WERI-Rb-1 (cell line): ENCODE measurements around the gene RALGPS1.
A peak's percentile ranks its signal among the peaks of the same experiment; 100 is the strongest.

Experiments
- DNase-seq: peaks from one replicate; pipeline ENCODE4 v3.0.0-alpha.2; 2020
- H3K27ac ChIP-seq: fragments of 250-450 bp; sonication (Bioruptor Pico); 2 replicates; pipeline ENCODE4 v1.5.1; 2020; ENCODE audit warnings: mild to moderate bottlenecking, moderate library complexity
- H3K27me3 ChIP-seq: fragments of 250-450 bp; sonication (Bioruptor Pico); 2 replicates; pipeline ENCODE4 v1.5.1; 2021; ENCODE audit warnings: mild to moderate bottlenecking, low read depth, moderate library complexity; ENCODE audit not compliant: insufficient read depth, severe bottlenecking
- H3K36me3 ChIP-seq: fragments of 250-450 bp; sonication (Bioruptor Pico); 2 replicates; pipeline ENCODE4 v1.5.1; 2020; ENCODE audit warnings: mild to moderate bottlenecking, moderate library complexity
- H3K4me3 ChIP-seq: 2 replicates; pipeline ENCODE4 v1.5.1; 2011; ENCODE audit warnings: low read depth, mild to moderate bottlenecking, control low read depth, low read length
- H3K9me3 ChIP-seq: fragments of 250-450 bp; sonication (Bioruptor Pico); 2 replicates; pipeline ENCODE4 v1.5.1; 2021; ENCODE audit warnings: mild to moderate bottlenecking, moderate library complexity; ENCODE audit not compliant: severe bottlenecking
- CTCF ChIP-seq: IDR thresholded peaks from 2 replicates; pipeline ENCODE4 v1.5.1; 2011; ENCODE audit warnings: low read depth, mild to moderate bottlenecking, control low read depth, inconsistent platforms, low read length

Gene RALGPS1

DNA sequence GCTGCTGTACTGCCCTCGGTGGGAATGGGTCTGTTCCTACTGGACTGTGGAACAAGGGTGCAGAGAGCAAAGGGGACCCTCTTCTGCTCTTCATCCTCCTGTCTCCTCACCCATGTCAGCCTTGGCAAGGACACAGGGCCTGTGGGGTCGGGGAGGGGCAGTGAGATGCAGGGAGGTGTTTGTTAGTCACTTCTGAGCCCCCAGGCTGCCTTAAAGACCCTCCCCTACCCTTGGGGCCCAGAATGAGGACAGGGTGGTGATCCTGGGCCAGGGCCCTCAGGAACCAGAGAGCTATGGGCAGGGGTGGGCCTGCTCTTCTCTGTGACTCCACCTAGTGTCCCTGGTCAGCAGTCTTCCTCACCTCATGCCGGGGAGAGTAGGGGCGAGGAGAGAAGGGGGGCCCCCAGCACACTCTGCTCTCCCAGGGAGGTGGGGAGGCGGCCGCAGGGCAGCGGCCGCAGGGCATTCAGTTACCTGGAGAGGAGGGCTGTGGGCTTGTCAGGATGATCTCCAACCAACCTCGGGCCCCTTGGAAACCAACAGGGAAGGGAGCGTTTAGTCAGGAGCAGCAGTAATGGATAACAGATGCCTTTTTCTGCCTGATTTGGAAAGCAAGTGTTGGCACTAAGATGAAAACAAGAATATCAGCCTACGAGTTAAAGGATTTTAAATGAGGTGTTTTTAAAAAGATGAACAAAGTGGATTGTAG is 288.0 kb downstream of the RALGPS1 start:
- Histone ChIP-seq H3K27ac (peak overlapping the region; percentile 73), H3K27me3 (no peaks in the 10 kb centered on the region), H3K9me3 (no peaks in the 10 kb centered on the region), H3K36me3 (no peaks in the 10 kb centered on the region), H3K4me3 (no peak overlapping the region)
- no peak for DNase-seq
- TF ChIP-seq CTCF = no peak; the same call in 1 of the 2 replicates

GRCh38 chr9:127203681-127204327 is 289.2 kb downstream of the RALGPS1 start:
- peak; percentile 39 for DNase-seq
- Histone ChIP-seq H3K4me3 (no peak overlapping the region), H3K27ac (peak overlapping the region; percentile 73), H3K27me3 (no peaks in the 10 kb centered on the region), H3K9me3 (no peaks in the 10 kb centered on the region), H3K36me3 (no peaks in the 10 kb centered on the region)
- no peak for TF ChIP-seq CTCF

DNA sequence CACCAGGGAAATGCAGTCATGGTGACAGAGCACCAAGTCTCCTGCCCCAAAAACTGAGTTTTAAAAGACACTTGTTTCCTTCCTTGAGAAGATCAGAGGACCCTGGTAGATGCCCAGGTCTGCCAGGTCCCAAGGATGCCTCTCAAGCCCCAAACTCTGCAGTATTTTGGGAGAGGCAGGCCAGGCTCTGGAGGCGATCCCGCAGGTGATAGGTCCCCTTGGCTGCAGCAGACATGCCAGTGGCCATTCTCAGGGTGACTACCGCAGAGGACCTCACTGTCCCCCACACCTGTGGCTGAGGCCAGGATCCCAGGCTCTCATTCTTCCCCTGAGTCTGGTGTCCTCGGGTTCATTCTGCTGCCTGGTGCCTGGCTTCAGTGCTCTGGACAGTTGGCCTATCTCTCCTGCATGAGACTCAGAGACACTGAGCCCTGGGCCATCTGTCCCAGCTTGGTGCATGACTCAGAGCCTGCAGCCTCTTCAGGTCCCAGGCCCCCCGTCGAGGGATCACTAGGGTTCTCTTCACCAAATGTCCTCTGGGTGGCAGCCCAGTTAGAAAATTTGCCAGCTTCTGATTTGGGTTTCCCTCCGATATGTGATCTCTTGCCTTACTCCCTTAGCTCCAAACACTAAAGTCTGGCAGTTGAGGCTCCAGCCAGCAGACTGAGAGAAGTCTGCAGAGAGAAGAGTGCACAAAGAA is 290.3 kb downstream of the RALGPS1 start:
- peak; percentile 72 for TF ChIP-seq CTCF
- H3K27ac ChIP-seq = peak overlapping the region; percentile 73
- H3K9me3 ChIP-seq = no peaks in the 10 kb centered on the region
- peak; percentile 99 for DNase-seq
- no peaks in the 10 kb centered on the region for H3K36me3 ChIP-seq
- no peaks in the 10 kb centered on the region for H3K27me3 ChIP-seq
- H3K4me3 ChIP-seq = no peak overlapping the region

- Histone ChIP-seq H3K36me3 (no peaks in the 10 kb centered on the region), H3K27ac (0 out of 2 replicates have a peak overlapping the region, but pooled peaks have one; percentile 57), H3K9me3 (no peaks in the 10 kb centered on the region), H3K27me3 (no peaks in the 10 kb centered on the region), H3K4me3 (no peak overlapping the region)
- no peak for TF ChIP-seq CTCF
- no peak for DNase-seq
Observed at GRCh38 chr9:127205952-127206351, 291.4 kb downstream of the RALGPS1 start.

DNA sequence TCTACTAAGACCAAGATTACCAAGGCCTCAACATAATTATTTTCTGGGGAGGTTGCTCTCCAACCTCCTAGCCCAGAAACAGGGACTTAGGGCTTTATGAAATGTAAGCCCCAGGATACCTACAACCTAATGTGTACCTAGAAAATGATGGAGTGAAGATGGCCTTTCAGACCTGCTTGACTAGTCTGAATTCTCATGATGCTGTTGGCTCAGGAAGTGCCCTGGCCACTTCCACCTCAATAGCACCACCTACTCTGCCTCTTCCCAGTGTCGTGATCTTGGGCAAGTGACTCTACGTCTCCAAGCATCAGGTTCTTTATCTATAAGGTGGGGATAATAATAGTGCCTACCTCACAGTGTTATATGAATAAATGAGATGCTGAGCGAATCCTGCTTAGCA is 292.1 kb downstream of the RALGPS1 start:
- Histone ChIP-seq H3K36me3 (no peaks in the 10 kb centered on the region), H3K9me3 (no peaks in the 10 kb centered on the region), H3K4me3 (no peak overlapping the region), H3K27ac (no peak overlapping the region), H3K27me3 (no peaks in the 10 kb centered on the region)
- no peak for DNase-seq
- TF ChIP-seq CTCF = no peak
